K562 (cell line): ENCODE measurements around the gene PNPLA2. TPM values are rescaled to one million over a fixed set of nuclear protein-coding genes. Genes with fewer than 3 reads are reported as not detected.

Experiments used
- FOXM1 ChIP-seq, 2 experiments: fragments of 450-650 bp in 1 of 2; sonication (generic) in 1 of 2; formaldehyde crosslinking in 1 of 2; IDR thresholded peaks; 2 replicates each; pipeline versions ENCODE4 v1.6.1 to v1.9.0; 2017 to 2022; ENCODE audit warnings: low read depth in 2 of 2, mild to moderate bottlenecking in 2 of 2, missing genetic modification reagents in 1 of 2, moderate library complexity in 1 of 2
- FOXP4 ChIP-seq: sonication (generic); formaldehyde crosslinking; IDR thresholded peaks from 2 replicates; pipeline ENCODE4 v1.8.0; 2022; ENCODE audit warnings: mild to moderate bottlenecking, missing genetic modification reagents, borderline replicate concordance
- GTF2A2 ChIP-seq: IDR thresholded peaks from 2 replicates; pipeline ENCODE4 v1.6.1; 2016; ENCODE audit warnings: mild to moderate bottlenecking, missing genetic modification characterization, missing compliant biosample characterization
- MAZ ChIP-seq, 2 experiments: fragments of 450-650 bp in 1 of 2; sonication (generic) in 1 of 2; formaldehyde crosslinking; IDR thresholded peaks in 1 of 2; conservative IDR thresholded peaks in 1 of 2; 2 replicates each; pipeline versions ENCODE4 v1.4.0 to v1.5.0; 2020; ENCODE audit warnings: mild to moderate bottlenecking in 1 of 2, missing genetic modification reagents in 1 of 2
- MCM2 ChIP-seq: fragments of 450-650 bp; IDR thresholded peaks from 2 replicates; pipeline ENCODE4 v1.6.1; 2017; ENCODE audit warnings: low read depth, mild to moderate bottlenecking
- NELFE ChIP-seq: IDR thresholded peaks from 2 replicates; pipeline ENCODE4 v1.6.1; 2011; ENCODE audit warnings: mild to moderate bottlenecking; ENCODE audit not compliant: insufficient read depth, insufficient read length
- NFXL1 ChIP-seq: fragments of 450-650 bp; formaldehyde crosslinking; IDR thresholded peaks from 2 replicates; pipeline ENCODE4 v1.4.0; 2021; ENCODE audit warnings: mild to moderate bottlenecking
- SMAD1 ChIP-seq: fragments of 150-350 bp; IDR thresholded peaks from 2 replicates; pipeline ENCODE4 v1.6.1; 2014; ENCODE audit warnings: low read length, low read depth; ENCODE audit not compliant: partially characterized antibody
- TGIF2 ChIP-seq: sonication (generic); formaldehyde crosslinking; IDR thresholded peaks from 2 replicates; pipeline ENCODE4 v1.8.1; 2022; ENCODE audit warnings: mild to moderate bottlenecking, missing genetic modification reagents, moderate library complexity
- TOE1 ChIP-seq, 2 experiments: fragments of 450-650 bp in 1 of 2; sonication (generic) in 1 of 2; formaldehyde crosslinking in 1 of 2; IDR thresholded peaks; 2 replicates each; pipeline versions ENCODE4 v1.7.1 to v1.8.0; 2016 to 2022; ENCODE audit warnings: borderline replicate concordance in 2 of 2, mild to moderate bottlenecking in 2 of 2, antibody characterized with exemption in 1 of 2, inconsistent platforms in 1 of 2, low read depth in 1 of 2, missing genetic modification reagents in 1 of 2, moderate library complexity in 1 of 2
- ZNF407 ChIP-seq: fragments of 450-650 bp; IDR thresholded peaks from 2 replicates; pipeline ENCODE4 v1.6.1; 2016; ENCODE audit warnings: low read depth
- ZNF408 ChIP-seq: fragments of 250-450 bp; sonication (Bioruptor Pico); IDR thresholded peaks from 2 replicates; pipeline ENCODE4 v1.4.0; 2020; ENCODE audit warnings: low read depth, mild to moderate bottlenecking, moderate library complexity
- polyA plus RNA-seq, 8 experiments: library from polyadenylated mRNA; depleted of rRNA in 4 of 8; stranded (reverse) in 5 of 8; unstranded in 3 of 8; fragments of >200 nt; fragmentation: Nextera tagmentation in 2 of 8; fragmentation: Illumina TruSeq in 1 of 8; extraction: Ambion mirVana in 2 of 8; extraction: Trizol in 1 of 8; gene quantifications; 2 replicates each; pipeline versions ENCODE4 v1.2.1 to v1.2.3, GENCODE V29; 2011 to 2014; ENCODE audit warnings: inconsistent platforms in 1 of 8, missing spikeins in 1 of 8
- total RNA-seq, 7 experiments: library from RNA; depleted of rRNA in 6 of 7; stranded (reverse); fragments of >200 nt in 6 of 7; fragmentation: Illumina TruSeq in 2 of 7; extraction: Trizol in 2 of 7; gene quantifications; 2 replicates each; pipeline versions ENCODE4 v1.2.1 to v1.2.3, GENCODE V29; 2011 to 2021; ENCODE audit warnings: low replicate concordance in 1 of 7
- TF ChIP-seq, protein P1 (sequence below): fragments of 250-450 bp; sonication (Bioruptor Pico); IDR thresholded peaks from 2 replicates; pipeline ENCODE4 v1.5.0; 2021; ENCODE audit warnings: mild to moderate bottlenecking, borderline replicate concordance

Gene PNPLA2
- total and polyA plus RNA-seq, 9 of the 15 experiments (the other 6 are each of a cell fraction or from before 2014, with no cell fraction given), result 0.39 to 87.1 (median 8.4) TPM

GRCh38 chr11:809287-810039 lies 9.3 kb upstream of the PNPLA2 start, which contains the start of gene RPLP2 (continued):
- TF ChIP-seq MCM2, result no peak
- TF ChIP-seq FOXP4 (CRISPR knock-in tag), result peak; percentile 87
- TF ChIP-seq MAZ (CRISPR knock-in tag; conservative IDR thresholded peaks at IDR 0.05 in 1 of 2, IDR thresholded peaks at IDR 0.05 in 1 of 2), result peak; percentile 91 to 98
- peak; percentile 61 for TF ChIP-seq SMAD1
- TF ChIP-seq TGIF2, result peak; percentile 49; the same call in 1 of the 2 replicates
- TF ChIP-seq, protein P1, sequence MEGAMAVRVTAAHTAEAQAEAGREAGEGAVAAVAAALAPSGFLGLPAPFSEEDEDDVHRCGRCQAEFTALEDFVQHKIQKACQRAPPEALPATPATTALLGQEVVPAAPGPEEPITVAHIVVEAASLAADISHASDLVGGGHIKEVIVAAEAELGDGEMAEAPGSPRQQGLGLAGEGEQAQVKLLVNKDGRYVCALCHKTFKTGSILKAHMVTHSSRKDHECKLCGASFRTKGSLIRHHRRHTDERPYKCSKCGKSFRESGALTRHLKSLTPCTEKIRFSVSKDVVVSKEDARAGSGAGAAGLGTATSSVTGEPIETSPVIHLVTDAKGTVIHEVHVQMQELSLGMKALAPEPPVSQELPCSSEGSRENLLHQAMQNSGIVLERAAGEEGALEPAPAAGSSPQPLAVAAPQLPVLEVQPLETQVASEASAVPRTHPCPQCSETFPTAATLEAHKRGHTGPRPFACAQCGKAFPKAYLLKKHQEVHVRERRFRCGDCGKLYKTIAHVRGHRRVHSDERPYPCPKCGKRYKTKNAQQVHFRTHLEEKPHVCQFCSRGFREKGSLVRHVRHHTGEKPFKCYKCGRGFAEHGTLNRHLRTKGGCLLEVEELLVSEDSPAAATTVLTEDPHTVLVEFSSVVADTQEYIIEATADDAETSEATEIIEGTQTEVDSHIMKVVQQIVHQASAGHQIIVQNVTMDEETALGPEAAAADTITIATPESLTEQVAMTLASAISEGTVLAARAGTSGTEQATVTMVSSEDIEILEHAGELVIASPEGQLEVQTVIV, result no peak
- TF ChIP-seq ZNF407, result no peak
- TF ChIP-seq ZNF408 (CRISPR knock-in tag), result no peak
- TF ChIP-seq TOE1 (IDR thresholded peaks at IDR 0.05; ENCODE audit: borderline replicate concordance), result no peak; the same call in 1 of the 2 replicates
- peak; percentile 94 for TF ChIP-seq TOE1 (CRISPR knock-in tag; IDR thresholded peaks at IDR 0.05; ENCODE audit: borderline replicate concordance, low read depth)
- TF ChIP-seq GTF2A2 (tag), result no peak
- no peak for TF ChIP-seq NELFE
- TF ChIP-seq FOXM1 (IDR thresholded peaks at IDR 0.05; ENCODE audit: low read depth), result no peak
- peak; percentile 89 for TF ChIP-seq FOXM1 (CRISPR knock-in tag; IDR thresholded peaks at IDR 0.05; ENCODE audit: low read depth)
- TF ChIP-seq NFXL1 (CRISPR knock-in tag), result no peak
